Measurements from ENCODE around the gene TNS2.
"Not testable (repeated sequence)": the region's sequence is repeated elsewhere in the genome, so short reads cannot be mapped to it uniquely, and the experiment has no call there.

The TNS2 gene

GRCh38 chr12:53091756-53092155 lies 41.9 kb downstream of the TNS2 start:
- Histone ChIP-seq H3K27ac (ENCODE audit: low read length) (no peak overlapping the region), H3K9ac (ENCODE audit: low read depth, low read length) (no peak overlapping the region), H3K79me2 (ENCODE audit: insufficient read depth, low read length) (no peaks in the 10 kb centered on the region), H3K4me2 (ENCODE audit: insufficient read depth, low read length) (no peak overlapping the region), H3K4me3 (ENCODE audit: low read depth in 1 of 2, low read length in 2 of 2) (no peak overlapping the region), H3K4me1 (ENCODE audit: insufficient read depth, low read length) (no peaks in the 10 kb centered on the region), H3K27me3 (ENCODE audit: insufficient read depth, low read length, poor library complexity) (peaks cover 28% of the 10 kb centered on the region), H2AFZ (ENCODE audit: low read depth, low read length) (no peak overlapping the region), H3K36me3 (ENCODE audit: insufficient read depth, low read length) (no peaks in the 10 kb centered on the region), H3K9me3 (ENCODE audit: insufficient read depth, low read length, severe bottlenecking) (no peaks in the 10 kb centered on the region), H4K20me1 (ENCODE audit: insufficient read depth, low read length) (no peaks in the 10 kb centered on the region)
- TF ChIP-seq CTCF (IDR thresholded peaks at IDR 0.05; ENCODE audit: borderline replicate concordance, extremely low read depth, low read length, poor library complexity, severe bottlenecking) (no peak), EZH2 (IDR thresholded peaks at IDR 0.05; ENCODE audit: borderline replicate concordance, low read depth, low read length, severe bottlenecking) (no peak)
- no peak for ATAC-seq (ENCODE audit: insufficient read depth, low read depth)
- DNase-seq = no peak

GRCh38 chr12:53093777-53094393 lies 44.0 kb downstream of the TNS2 start:
- H3K79me2 ChIP-seq (ENCODE audit: insufficient read depth, low read length) = no peaks in the 10 kb centered on the region
- H2AFZ ChIP-seq (ENCODE audit: low read depth, low read length) = no peak overlapping the region
- H3K4me3 ChIP-seq (ENCODE audit: low read depth in 1 of 2, low read length in 2 of 2) = no peak overlapping the region
- no peaks in the 10 kb centered on the region for H3K36me3 ChIP-seq (ENCODE audit: insufficient read depth, low read length)
- no peak overlapping the region for H3K9ac ChIP-seq (ENCODE audit: low read depth, low read length)
- no peak overlapping the region for H3K27ac ChIP-seq (ENCODE audit: low read length)
- peaks cover 44% of the 10 kb centered on the region for H3K27me3 ChIP-seq (ENCODE audit: insufficient read depth, low read length, poor library complexity)
- H3K9me3 ChIP-seq (ENCODE audit: insufficient read depth, low read length, severe bottlenecking) = no peaks in the 10 kb centered on the region
- DNase-seq (no peak), ATAC-seq (ENCODE audit: insufficient read depth, low read depth) (no peak)
- TF ChIP-seq EZH2 (IDR thresholded peaks at IDR 0.05; ENCODE audit: borderline replicate concordance, low read depth, low read length, severe bottlenecking) (no peak), CTCF (IDR thresholded peaks at IDR 0.05; ENCODE audit: borderline replicate concordance, extremely low read depth, low read length, poor library complexity, severe bottlenecking) (no peak)
- 0 out of 2 replicates have a peak, but pooled peaks cover 2% of the 10 kb centered on the region for H4K20me1 ChIP-seq (ENCODE audit: insufficient read depth, low read length)
- H3K4me1 ChIP-seq (ENCODE audit: insufficient read depth, low read length) = peaks cover 16% of the 10 kb centered on the region
- H3K4me2 ChIP-seq (ENCODE audit: insufficient read depth, low read length) = no peak overlapping the region

- DNase-seq (no peak), ATAC-seq (ENCODE audit: insufficient read depth, low read depth) (no peak)
- Histone ChIP-seq H3K79me2 (ENCODE audit: insufficient read depth, low read length) (no peaks in the 10 kb centered on the region), H2AFZ (ENCODE audit: low read depth, low read length) (no peak overlapping the region), H3K27me3 (ENCODE audit: insufficient read depth, low read length, poor library complexity) (peaks cover 49% of the 10 kb centered on the region), H3K9ac (ENCODE audit: low read depth, low read length) (no peak overlapping the region), H3K36me3 (ENCODE audit: insufficient read depth, low read length) (no peaks in the 10 kb centered on the region), H3K4me3 (ENCODE audit: low read depth in 1 of 2, low read length in 2 of 2) (no peak overlapping the region), H3K4me1 (ENCODE audit: insufficient read depth, low read length) (peaks cover 20% of the 10 kb centered on the region), H4K20me1 (ENCODE audit: insufficient read depth, low read length) (peaks cover 7% of the 10 kb centered on the region; the same call in 1 of the 2 replicates), H3K4me2 (ENCODE audit: insufficient read depth, low read length) (no peak overlapping the region), H3K9me3 (ENCODE audit: insufficient read depth, low read length, severe bottlenecking) (no peaks in the 10 kb centered on the region), H3K27ac (ENCODE audit: low read length) (no peak overlapping the region)
- no peak for TF ChIP-seq CTCF (IDR thresholded peaks at IDR 0.05; ENCODE audit: borderline replicate concordance, extremely low read depth, low read length, poor library complexity, severe bottlenecking)
- TF ChIP-seq EZH2 (IDR thresholded peaks at IDR 0.05; ENCODE audit: borderline replicate concordance, low read depth, low read length, severe bottlenecking) = no peak
Observed at GRCh38 chr12:53094394-53094787, 44.5 kb downstream of the TNS2 start.

GRCh38 chr12:53094796-53095595 lies 45.1 kb downstream of the TNS2 start:
- Histone ChIP-seq H3K27me3 (ENCODE audit: insufficient read depth, low read length, poor library complexity) (peaks cover 49% of the 10 kb centered on the region), H3K4me1 (ENCODE audit: insufficient read depth, low read length) (peaks cover 20% of the 10 kb centered on the region)
- not testable (repeated sequence) for H3K27ac ChIP-seq (ENCODE audit: low read length); H3K9me3 ChIP-seq (ENCODE audit: insufficient read depth, low read length, severe bottlenecking); ATAC-seq (ENCODE audit: insufficient read depth, low read depth); H2AFZ ChIP-seq (ENCODE audit: low read depth, low read length); H3K4me2 ChIP-seq (ENCODE audit: insufficient read depth, low read length); H3K79me2 ChIP-seq (ENCODE audit: insufficient read depth, low read length); H3K36me3 ChIP-seq (ENCODE audit: insufficient read depth, low read length); DNase-seq; H4K20me1 ChIP-seq (ENCODE audit: insufficient read depth, low read length); H3K9ac ChIP-seq (ENCODE audit: low read depth, low read length); H3K4me3 ChIP-seq (ENCODE audit: low read depth in 1 of 2, low read length in 2 of 2)

GRCh38 chr12:53095596-53095895 lies 45.7 kb downstream of the TNS2 start:
- not testable (repeated sequence) for H3K9ac ChIP-seq (ENCODE audit: low read depth, low read length); H4K20me1 ChIP-seq (ENCODE audit: insufficient read depth, low read length); H3K36me3 ChIP-seq (ENCODE audit: insufficient read depth, low read length); H3K4me2 ChIP-seq (ENCODE audit: insufficient read depth, low read length); DNase-seq; H3K79me2 ChIP-seq (ENCODE audit: insufficient read depth, low read length); H2AFZ ChIP-seq (ENCODE audit: low read depth, low read length); H3K4me3 ChIP-seq (ENCODE audit: low read depth in 1 of 2, low read length in 2 of 2); H3K27ac ChIP-seq (ENCODE audit: low read length); ATAC-seq (ENCODE audit: insufficient read depth, low read depth); H3K9me3 ChIP-seq (ENCODE audit: insufficient read depth, low read length, severe bottlenecking)
- peaks cover 44% of the 10 kb centered on the region for H3K27me3 ChIP-seq (ENCODE audit: insufficient read depth, low read length, poor library complexity)
- peaks cover 20% of the 10 kb centered on the region for H3K4me1 ChIP-seq (ENCODE audit: insufficient read depth, low read length)

Data from DND-41 (cell line).